Tibial artery (tissue), 4 donors: ENCODE data around the gene HAPLN3.
A peak's percentile ranks its signal among the peaks of the same experiment; 100 is the strongest.

Experiments
- DNase-seq, 2 donors: peaks; one replicate each; pipeline ENCODE4 v3.0.0-alpha.2; 2019
- H3K27ac ChIP-seq, 2 donors: fragments of 200-600 bp; sonication (generic) in 1 of 2; 1 replicate in 1 of 2; 2 replicates in 1 of 2; pipeline ENCODE4 v1.5.1; 2018 to 2019; ENCODE audit warnings: mild to moderate bottlenecking in 1 of 2
- H3K27me3 ChIP-seq, 2 donors: fragments of 200-600 bp; sonication (generic) in 1 of 2; one replicate each; pipeline versions ENCODE4 v1.5.1 to v1.6.0; 2016 to 2019
- H3K36me3 ChIP-seq, 3 donors: fragments of 200-600 bp; sonication (generic) in 2 of 3; one replicate each; pipeline ENCODE4 v1.5.1; 2016 to 2019; ENCODE audit warnings: mild to moderate bottlenecking in 2 of 3
- H3K4me1 ChIP-seq, 4 donors: fragments of 200-600 bp; sonication (generic) in 2 of 4; 1 replicate in 3 of 4; 2 replicates in 1 of 4; pipeline ENCODE4 v1.5.1; 2016 to 2019
- H3K4me3 ChIP-seq, 2 donors: fragments of 200-600 bp; sonication (generic) in 1 of 2; 1 replicate in 1 of 2; 2 replicates in 1 of 2; pipeline ENCODE4 v1.5.1; 2018 to 2019; ENCODE audit warnings: mild to moderate bottlenecking in 2 of 2
- H3K9me3 ChIP-seq, 3 donors: fragments of 200-600 bp; sonication (generic) in 1 of 3; one replicate each; pipeline ENCODE4 v1.5.1; 2016 to 2019
- intact Hi-C: fragments of 100-400 bp; cut with DNase I; formaldehyde crosslinking; loops from one replicate; pipeline ENCODE4 v1.15.0; 2023; ENCODE audit warnings: low total_unique reads
- TF ChIP-seq, protein P1 (sequence below), 2 experiments: fragments of 200-600 bp in 1 of 2; fragments of 450-650 bp in 1 of 2; IDR thresholded peaks; one replicate each; pipeline ENCODE4 v1.5.1; 2017 to 2019; ENCODE audit warnings: antibody characterized with exemption in 2 of 2, mild to moderate bottlenecking in 1 of 2, moderate library complexity in 1 of 2

The HAPLN3 gene

DNA sequence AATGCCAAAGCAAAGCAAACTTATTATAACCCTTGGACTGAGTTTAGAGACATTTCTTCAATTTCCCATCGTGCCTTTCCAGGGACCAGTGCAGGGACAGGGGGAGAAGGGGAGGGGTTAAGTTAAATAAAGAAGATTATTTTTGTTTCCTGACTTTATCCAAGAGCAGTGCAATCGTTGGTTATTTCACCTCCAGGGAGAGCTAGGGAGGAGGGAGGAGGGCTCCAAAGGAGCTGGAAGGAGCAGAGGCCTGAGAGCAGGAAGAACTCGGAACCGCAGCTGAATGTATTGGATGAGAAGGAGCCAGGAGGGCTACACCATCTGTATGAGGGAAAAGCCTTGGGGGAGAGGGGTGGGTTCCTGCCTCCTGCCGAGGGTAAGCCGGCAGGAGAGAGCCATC lies 20.7 kb downstream of the HAPLN3 start:
- Histone ChIP-seq H3K4me1 (peaks cover 0 to 41% (median 10%) of the 10 kb centered on the region in 4 donors), H3K4me3 (peak overlapping the region; percentile 30 to 34), H3K9me3 (no peaks in the 10 kb centered on the region), H3K27me3 (no peaks in the 10 kb centered on the region), H3K27ac (peak overlapping the region; percentile 65 to 73), H3K36me3 (peaks cover 0 to 23% (median 8%) of the 10 kb centered on the region in 3 donors)
- intact Hi-C loops = no loop called here
- no peak for DNase-seq
- TF ChIP-seq, protein P1, sequence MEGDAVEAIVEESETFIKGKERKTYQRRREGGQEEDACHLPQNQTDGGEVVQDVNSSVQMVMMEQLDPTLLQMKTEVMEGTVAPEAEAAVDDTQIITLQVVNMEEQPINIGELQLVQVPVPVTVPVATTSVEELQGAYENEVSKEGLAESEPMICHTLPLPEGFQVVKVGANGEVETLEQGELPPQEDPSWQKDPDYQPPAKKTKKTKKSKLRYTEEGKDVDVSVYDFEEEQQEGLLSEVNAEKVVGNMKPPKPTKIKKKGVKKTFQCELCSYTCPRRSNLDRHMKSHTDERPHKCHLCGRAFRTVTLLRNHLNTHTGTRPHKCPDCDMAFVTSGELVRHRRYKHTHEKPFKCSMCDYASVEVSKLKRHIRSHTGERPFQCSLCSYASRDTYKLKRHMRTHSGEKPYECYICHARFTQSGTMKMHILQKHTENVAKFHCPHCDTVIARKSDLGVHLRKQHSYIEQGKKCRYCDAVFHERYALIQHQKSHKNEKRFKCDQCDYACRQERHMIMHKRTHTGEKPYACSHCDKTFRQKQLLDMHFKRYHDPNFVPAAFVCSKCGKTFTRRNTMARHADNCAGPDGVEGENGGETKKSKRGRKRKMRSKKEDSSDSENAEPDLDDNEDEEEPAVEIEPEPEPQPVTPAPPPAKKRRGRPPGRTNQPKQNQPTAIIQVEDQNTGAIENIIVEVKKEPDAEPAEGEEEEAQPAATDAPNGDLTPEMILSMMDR (IDR thresholded peaks at IDR 0.05) = no peak

DNA sequence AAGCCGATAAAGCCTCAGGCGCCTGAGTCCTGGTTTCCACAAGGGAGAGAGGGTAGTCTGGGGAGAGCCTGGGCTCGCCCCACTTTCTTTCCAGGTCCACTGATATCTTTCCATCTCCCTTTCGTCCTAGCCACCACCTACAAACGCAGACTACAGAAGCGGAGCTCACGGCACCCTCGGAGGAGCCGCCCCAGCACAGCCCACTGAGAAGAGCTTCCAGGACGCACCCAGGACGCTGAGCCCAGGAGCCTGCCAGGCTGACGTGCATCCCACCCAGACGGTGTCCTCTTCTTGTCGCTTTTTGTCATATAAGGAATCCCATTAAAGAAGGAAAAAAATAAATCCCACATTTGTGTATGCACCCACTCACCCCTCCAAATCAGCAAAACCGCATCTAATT lies 21.1 kb downstream of the HAPLN3 start:
- H3K4me3 ChIP-seq = peak overlapping the region; percentile 30 to 34
- peak overlapping the region; percentile 65 to 73 for H3K27ac ChIP-seq
- peaks cover 0 to 19% (median 6%) of the 10 kb centered on the region in 3 donors for H3K36me3 ChIP-seq
- H3K27me3 ChIP-seq = no peaks in the 10 kb centered on the region
- no peaks in the 10 kb centered on the region for H3K9me3 ChIP-seq
- no peak for DNase-seq
- TF ChIP-seq, protein P1 (IDR thresholded peaks at IDR 0.05) = no peak
- peaks cover 0 to 41% (median 10%) of the 10 kb centered on the region in 4 donors for H3K4me1 ChIP-seq
- intact Hi-C loops = no loop called here

DNA sequence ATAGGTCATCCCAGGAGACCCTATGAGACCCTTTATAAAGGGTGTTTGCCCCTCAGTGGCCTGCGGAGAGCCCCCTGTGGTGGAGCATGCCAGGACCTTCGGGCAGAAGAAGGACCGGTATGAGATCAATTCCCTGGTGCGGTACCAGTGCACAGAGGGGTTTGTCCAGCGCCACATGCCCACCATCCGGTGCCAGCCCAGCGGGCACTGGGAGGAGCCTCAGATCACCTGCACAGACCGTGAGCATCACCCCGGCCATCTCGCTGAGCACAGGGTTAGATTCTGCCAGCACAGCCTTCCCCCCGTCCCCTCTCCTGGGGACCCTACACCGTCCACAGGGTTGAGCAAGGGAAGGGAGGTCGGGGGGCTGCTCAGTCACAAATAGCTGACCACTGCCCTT lies 21.6 kb downstream of the HAPLN3 start:
- no peak for DNase-seq
- TF ChIP-seq, protein P1 (IDR thresholded peaks at IDR 0.05) = no peak
- Histone ChIP-seq H3K9me3 (no peaks in the 10 kb centered on the region), H3K27me3 (no peaks in the 10 kb centered on the region), H3K36me3 (peaks cover 0 to 14% (median 10%) of the 10 kb centered on the region in 3 donors), H3K27ac (peak overlapping the region; percentile 65 to 73), H3K4me3 (no peak overlapping the region), H3K4me1 (peaks cover 0 to 41% (median 10%) of the 10 kb centered on the region in 4 donors)
- intact Hi-C loops = no loop called here

DNA sequence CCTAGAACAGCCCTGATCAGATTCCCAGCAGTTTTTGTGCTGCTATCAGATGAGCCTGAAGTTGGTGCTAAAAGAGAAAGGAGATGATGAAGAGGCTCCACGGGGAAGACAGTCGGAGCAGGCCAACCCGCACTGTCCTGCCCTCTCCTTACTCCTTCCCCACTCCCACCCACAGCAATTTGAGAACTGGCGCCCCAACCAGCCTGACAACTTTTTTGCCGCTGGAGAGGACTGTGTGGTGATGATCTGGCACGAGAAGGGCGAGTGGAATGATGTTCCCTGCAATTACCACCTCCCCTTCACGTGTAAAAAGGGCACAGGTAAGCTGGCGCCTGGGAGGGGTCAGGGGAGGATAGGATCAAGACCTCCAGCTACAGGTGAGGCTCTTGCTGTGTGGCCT lies 22.6 kb downstream of the HAPLN3 start:
- Histone ChIP-seq H3K4me3 (no peak overlapping the region), H3K4me1 (peaks cover 0 to 32% (median 10%) of the 10 kb centered on the region in 4 donors), H3K9me3 (no peaks in the 10 kb centered on the region), H3K36me3 (peaks cover 0 to 16% (median 4%) of the 10 kb centered on the region in 3 donors), H3K27me3 (no peaks in the 10 kb centered on the region), H3K27ac (peak overlapping the region in 1 of 2 donors; percentile 73)
- intact Hi-C loops = no loop called here
- no peak for DNase-seq
- TF ChIP-seq, protein P1 (IDR thresholded peaks at IDR 0.05) = no peak

DNA sequence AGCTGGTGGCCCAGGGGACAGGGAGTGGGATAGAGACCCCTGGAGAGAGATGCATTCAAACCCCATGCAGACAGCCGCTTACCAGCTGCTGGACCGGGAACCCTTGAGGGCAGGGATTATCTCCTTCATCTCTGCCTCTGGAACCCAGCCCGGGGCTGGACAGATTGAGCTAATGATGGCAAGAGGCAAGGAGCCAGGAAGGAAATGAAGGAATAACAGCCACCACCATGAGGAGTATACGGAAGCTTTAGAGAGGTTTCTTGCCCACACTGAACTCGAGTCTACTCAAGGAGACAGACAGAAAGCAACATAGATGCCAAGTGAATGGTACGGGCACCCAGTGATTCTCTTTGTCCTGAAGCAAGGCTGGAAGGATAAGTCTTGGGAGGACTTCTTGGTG lies 23.2 kb downstream of the HAPLN3 start:
- TF ChIP-seq, protein P1 (IDR thresholded peaks at IDR 0.05) = no peak
- Histone ChIP-seq H3K27ac (no peak overlapping the region), H3K36me3 (peaks cover 0 to 16% (median 0%) of the 10 kb centered on the region in 3 donors), H3K9me3 (no peaks in the 10 kb centered on the region), H3K27me3 (no peaks in the 10 kb centered on the region), H3K4me3 (no peak overlapping the region), H3K4me1 (peaks cover 0 to 27% (median 10%) of the 10 kb centered on the region in 4 donors)
- intact Hi-C loops = no loop called here
- DNase-seq = no peak

DNA sequence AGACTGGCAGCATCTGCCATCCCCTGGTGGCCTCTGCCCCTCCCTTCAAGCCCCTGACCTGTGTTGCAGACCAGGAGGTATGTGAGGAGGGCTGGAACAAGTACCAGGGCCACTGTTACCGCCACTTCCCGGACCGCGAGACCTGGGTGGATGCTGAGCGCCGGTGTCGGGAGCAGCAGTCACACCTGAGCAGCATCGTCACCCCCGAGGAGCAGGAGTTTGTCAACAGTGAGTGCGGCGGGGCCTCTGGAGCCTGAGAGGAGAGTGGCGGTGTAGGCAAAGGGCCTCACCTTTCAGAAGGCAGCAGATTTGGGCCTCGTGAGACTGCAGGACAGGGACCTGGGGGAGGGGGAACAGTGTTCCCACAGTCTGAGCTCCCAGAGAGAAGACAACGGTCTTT lies 24.0 kb downstream of the HAPLN3 start:
- no peaks in the 10 kb centered on the region for H3K9me3 ChIP-seq
- TF ChIP-seq, protein P1 (IDR thresholded peaks at IDR 0.05) = no peak
- peaks cover 0 to 26% (median 10%) of the 10 kb centered on the region in 4 donors for H3K4me1 ChIP-seq
- no peaks in the 10 kb centered on the region for H3K27me3 ChIP-seq
- no peak for DNase-seq
- intact Hi-C loops = no loop called here
- H3K27ac ChIP-seq = no peak overlapping the region
- no peak overlapping the region for H3K4me3 ChIP-seq
- H3K36me3 ChIP-seq = peaks cover 0 to 22% (median 0%) of the 10 kb centered on the region in 3 donors
